Activated gamma-delta T cell treated with anti-CD3 and anti-CD28 coated beads, Interleukin-2, amount 50 U/mL, for 16 hours (primary cell): Measurements from ENCODE around the gene CDK16.
A peak's percentile ranks its signal among the peaks of the same experiment; 100 is the strongest.

Source experiments
- DNase-seq: peaks from one replicate; pipeline ENCODE4 v3.0.0-alpha.2; 2020; ENCODE audit warnings: low read depth

The CDK16 gene

DNA sequence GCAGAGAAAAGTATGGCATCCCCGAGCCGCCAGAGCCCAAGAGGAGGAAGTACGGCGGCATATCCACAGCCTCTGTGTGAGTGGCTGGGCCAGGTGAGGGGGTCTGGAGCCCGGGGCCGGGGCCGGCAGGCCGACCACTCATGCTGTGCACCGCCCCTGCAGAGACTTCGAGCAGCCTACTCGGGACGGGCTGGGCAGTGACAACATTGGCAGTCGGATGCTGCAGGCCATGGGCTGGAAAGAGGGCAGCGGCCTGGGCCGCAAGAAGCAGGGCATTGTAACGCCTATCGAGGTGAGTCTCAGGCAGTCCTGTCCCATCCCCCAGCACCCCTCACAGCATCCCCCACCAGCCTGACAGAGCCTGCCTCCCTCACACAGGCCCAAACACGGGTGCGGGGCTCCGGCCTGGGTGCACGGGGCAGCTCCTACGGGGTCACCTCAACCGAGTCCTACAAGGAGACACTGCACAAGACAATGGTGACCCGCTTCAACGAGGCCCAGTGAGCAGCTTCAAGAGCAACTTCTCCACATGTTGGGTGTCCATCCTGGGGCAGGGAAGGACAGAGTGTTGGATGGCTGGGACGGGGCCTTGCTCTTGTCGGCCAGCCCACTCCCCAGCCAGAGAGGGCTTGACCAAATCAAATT, 32.3 kb upstream of the CDK16 start:
- DNase-seq = no peak

DNA sequence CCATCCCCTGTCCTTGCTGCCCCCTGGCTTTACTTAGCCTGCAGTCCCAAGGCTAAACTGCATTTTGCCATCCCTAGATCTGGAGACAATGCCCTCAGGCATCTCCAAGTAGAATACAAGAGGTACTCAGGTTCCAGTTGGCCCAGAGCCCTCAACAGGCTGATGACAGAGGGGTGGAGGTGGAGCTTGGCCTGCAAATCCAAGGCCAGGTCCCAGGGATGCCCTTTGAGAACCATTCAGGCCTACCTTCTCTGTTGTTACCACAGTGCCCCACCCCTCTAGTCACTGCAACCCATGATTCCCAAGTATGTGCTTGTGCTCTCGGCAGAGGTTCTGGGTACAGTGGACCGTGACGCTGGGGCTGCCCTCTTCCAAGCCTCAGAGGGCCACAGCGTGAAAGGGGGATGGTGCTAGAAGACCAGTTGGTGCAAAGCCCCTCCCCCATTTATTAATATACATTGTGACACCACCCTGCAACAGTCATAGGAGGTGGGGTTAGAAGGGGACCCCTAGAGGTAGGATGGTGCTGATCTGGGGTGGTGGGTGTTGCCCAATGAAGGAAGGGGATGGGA, 31.3 kb upstream of the CDK16 start:
- DNase-seq = no peak

DNA sequence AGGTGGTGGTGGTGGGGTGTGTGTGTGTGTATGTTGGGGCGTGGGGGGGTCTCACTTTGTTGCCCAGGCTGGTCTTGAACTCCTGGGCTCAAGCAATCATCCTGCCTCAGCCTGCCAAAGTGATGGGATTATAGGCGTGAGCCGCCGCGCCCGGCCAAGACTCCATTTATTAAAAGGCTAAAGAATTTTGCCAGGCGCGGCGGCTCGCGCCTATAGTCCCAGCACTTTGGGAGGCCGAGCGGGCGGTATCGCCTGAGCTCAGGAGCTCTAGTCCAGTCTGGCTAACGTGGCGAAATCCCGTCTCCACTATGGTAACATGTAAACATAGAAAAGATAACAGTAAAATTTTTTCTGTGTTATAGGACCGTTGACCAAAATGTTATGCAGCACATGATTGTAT, 28.6 kb upstream of the CDK16 start:
- no peak for DNase-seq

DNA sequence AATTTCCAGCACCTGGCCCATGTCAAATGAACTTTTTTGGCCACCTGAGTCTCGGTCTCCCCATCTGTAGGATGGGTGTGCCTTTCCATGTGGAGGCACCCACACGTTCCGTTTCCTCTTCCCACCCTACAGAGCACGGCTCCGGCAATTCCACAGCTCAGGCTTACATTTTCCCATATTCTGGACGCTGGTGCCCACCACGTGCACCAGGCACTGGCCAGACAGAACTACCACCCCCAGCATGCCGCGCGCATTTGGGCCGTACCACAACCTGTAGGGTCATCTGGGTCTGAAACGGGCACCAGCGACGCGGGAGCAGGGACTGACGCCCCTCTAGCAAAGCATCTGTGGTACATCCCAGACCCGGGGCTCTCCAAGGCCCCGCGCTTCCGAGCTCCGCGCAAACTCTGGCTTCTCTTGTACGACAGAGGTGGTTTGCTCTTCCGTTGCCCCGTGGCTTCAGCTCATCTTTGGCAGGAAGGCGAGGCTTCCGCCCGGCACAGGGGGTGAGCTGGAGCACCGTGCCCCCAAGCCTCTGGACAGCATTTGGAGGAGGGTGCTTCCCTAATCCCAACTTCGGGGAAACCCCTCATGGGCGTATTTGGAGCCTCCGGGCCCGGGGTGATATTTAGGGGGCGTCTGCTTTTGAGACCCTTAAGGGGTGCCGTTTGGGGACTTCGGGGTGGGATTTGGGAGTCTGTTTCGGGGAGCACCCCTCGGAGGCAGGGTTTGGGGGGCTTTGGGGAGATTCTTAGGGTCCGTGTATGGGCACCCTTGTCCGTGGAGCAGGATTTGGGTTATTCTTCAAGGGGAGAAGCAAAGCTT, 27.8 kb upstream of the CDK16 start:
- peak; percentile 77 for DNase-seq

DNA sequence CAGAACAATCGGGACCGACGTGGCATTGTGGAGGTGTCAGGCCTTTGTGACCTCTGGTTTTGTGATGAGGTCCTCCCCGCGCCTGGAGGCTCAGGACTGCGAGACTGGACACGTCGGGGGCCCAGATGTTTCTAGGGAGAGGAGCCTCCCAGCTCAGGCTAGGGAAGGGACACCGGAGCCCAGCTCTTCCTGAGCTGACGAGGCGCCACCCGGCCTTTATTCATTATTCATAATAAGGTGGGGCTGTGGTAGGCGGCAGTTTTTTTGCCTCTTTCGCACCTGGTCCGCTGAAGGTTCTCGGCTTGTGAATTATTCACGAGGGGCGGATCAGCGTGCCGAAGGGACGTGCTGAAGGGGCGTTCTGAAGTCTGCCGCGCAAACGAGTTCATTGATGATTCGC, 27.1 kb upstream of the CDK16 start:
- peak; percentile 32 for DNase-seq

GRCh38 chrX:47191806-47192401, 26.6 kb upstream of the CDK16 start:
- DNase-seq = no peak

- peak; percentile 97 for DNase-seq
These were observed 24.8 kb upstream of the CDK16 start, which contains the start of gene UBA1 for GRCh38 chrX:47193475-47194193. Gene UBA1, plus strand, starts transcription at chrX:47193829. Its CDS starts 4,974 bp downstream, at chrX:47198803.

DNA sequence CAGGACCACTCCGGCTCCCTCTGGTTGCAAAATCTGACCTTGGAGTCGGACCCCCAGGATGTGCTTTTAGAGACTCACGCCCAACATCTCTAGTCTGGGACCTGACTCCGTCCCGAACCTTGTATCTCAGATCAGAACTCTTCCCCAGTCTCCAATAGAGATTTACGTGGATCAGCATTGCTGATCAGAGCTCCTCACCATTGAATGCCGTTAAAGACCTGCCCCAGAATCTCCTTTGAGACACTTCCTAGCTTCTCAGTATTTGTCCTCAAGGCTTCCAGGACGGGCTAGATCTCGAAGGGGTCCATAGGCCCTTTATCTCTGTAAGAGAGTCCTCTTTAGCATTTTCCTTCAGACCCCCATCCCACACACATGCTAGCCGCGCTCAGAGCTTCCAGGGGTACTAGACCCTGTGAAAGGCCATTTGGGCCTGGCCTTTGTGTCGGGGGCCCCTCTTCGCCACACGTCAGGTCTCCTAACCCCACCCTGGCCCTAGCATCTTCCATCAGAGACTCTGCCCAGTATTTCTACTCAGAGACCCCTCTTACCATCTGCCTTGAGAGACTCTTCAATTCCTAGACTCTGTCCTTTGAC, 24.2 kb upstream of the CDK16 start:
- no peak for DNase-seq

DNA sequence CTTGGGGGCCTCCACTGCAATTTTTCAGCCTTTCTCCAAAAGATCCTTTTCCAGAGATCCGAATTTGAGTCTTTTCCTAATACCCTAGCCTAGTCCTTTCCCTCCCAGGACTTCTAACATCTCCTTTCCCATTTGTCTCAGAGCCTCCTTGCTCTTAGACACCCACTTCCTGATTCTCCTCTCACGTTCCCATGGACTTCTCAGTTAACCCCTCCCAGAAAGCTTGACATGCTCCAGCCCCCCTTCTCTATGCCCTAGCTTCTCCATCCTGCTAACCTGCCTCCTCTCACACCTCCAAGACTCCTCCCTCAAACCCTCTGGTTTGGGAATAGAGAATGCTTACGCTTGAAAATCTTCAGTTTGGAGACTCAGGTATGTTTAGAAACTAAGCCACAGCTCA, 22.4 kb upstream of the CDK16 start:
- no peak for DNase-seq

DNA sequence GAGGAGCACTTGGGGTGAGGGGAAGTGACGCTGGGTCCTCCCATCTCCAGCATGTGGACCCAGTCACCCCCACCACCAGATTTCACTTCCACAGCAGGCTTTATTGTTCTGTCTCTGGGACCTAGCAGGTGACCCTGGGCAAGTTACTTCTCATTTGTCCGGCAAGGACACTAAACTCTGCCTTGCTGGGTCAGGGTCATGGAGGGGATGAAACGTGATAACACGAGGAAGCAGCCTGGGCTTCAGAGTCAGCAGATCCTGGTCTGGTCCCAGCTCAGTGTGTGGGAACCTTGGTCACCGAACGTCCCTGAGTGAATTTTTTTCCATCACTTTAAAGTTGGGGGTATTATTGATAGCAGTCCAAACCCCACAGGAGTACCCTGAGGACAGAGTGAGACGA, 21.0 kb upstream of the CDK16 start:
- no peak for DNase-seq

DNA sequence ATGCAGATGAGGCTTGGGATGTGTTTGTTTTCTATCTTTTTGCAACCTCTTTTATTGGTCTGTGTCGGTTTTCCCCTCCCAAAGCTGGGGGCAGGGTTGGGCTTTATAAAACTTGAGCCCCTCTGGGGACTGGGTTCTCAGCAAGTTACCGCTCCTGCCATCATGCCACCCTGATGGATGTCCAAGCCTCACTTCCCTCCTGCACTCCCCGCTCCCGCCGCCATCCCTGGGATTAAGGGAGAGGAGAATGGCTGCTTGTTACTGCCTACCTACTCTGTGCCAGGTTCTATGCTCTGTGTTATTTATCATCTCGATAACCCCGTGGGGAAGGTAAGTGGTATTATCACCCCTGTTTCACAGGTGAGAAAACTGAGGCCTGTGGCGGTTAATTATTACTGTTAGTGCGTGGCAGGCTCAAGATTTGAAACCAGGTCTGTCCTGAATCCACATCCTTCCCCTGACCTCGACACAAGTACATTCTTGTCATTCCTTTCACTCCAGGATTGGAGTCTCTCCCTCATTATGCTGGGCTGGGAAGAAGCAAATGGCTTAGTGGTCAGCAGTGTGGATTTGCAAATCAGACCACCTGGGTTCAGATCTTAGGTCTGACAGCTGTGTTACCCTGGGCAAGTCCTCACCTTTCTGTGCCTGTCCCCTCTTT, 20.3 kb upstream of the CDK16 start:
- DNase-seq = no peak

DNA sequence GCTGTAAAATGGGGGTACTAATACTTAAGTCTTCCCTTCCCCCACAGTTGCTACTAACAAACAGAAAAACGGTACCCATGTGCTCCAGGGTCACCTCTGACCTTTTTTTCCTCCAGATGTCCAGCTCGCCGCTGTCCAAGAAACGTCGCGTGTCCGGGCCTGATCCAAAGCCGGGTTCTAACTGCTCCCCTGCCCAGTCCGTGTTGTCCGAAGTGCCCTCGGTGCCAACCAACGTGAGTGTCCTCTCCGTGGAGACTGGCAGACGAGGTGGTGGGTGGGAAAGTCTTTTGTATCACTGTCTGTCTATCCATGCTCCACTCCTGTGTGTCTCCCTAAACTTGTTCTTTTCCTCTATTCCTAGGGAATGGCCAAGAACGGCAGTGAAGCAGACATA, 19.8 kb upstream of the CDK16 start:
- no peak for DNase-seq

DNA sequence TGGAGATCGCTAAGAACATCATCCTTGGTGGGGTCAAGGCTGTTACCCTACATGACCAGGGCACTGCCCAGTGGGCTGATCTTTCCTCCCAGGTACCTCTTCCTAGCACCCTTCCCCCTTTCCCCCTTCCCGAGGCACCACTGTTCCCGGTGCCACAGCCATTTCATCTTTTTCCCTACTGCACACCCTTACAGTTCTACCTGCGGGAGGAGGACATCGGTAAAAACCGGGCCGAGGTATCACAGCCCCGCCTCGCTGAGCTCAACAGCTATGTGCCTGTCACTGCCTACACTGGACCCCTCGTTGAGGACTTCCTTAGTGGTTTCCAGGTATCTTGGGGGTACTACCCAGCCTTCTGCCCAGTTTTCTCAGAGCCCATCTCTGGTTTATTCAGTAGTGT, 19.2 kb upstream of the CDK16 start:
- DNase-seq = no peak

DNA sequence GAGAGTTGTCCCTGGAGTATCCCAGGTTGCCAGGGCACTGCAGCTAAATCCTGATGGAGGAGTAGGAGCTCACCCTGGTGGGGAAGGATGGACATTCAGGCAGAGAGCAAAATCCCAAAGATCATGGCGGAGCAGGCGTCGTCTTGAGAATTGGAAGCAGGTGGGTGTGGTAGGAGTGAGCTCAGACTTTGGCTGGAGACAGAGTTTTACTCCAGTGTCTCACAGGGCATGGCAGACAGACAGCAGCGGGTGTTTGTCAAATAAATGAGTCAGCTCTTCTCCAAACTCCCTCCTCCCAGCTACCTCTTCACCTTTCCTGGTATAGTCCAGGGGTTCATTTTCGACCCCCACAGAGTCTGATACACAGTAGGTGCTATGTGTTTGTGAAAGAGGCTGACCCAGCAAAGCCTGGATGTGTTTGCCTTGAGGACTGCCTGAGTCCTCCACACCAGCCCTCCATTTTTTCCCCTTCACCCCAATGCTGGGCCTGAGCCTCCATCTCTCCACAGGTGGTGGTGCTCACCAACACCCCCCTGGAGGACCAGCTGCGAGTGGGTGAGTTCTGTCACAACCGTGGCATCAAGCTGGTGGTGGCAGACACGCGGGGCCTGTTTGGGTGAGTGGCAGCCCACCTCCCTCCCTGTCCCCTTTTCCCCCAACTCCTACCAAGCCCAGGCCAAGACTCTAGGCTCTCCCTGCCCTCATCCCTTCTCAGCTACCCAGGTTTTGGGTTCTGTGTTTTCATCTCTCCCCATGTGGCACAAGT, 17.9 kb upstream of the CDK16 start:
- no peak for DNase-seq

DNA sequence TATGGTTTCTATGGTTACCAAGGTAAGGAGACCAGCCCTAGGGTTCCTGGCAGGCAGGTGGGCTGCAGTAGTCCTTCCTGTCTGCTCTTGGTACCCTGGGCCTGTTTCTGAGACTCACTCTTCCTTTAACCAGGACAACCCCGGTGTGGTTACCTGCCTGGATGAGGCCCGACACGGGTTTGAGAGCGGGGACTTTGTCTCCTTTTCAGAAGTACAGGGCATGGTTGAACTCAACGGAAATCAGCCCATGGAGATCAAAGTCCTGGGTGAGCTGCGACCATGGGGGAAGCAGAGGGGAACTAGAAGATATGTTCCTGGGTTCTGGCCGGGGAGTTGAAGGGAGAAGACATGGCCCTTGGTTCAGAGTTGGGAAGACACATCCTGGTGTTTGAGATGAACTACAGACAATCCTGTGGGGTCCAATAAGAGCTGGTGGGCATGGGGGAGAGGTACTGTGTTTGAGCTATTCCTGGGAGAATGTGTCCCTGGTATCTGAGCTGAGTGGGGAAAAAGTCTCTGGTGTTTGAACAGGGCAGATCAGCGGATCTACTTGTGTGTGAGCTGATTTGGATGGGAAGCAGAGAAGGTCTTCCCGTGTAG, 17.0 kb upstream of the CDK16 start:
- no peak for DNase-seq

GRCh38 chrX:47202316-47202715, 16.2 kb upstream of the CDK16 start:
- no peak for DNase-seq

DNA sequence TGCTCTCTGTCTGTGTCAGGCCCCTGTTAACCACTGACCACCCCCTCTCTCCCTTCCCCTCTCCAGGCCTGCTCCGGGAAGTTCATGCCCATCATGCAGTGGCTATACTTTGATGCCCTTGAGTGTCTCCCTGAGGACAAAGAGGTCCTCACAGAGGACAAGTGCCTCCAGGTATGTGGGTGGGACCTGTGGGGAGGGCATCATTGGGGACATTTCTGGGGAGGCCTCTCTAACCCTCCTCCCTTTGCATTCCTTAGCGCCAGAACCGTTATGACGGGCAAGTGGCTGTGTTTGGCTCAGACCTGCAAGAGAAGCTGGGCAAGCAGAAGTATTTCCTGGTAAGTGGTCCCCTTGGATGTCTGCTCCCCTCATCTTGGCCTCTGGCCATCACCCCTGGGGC, 15.6 kb upstream of the CDK16 start:
- DNase-seq = no peak

- no peak for DNase-seq
These were observed 13.5 kb upstream of the CDK16 start for GRCh38 chrX:47204970-47205369.

DNA sequence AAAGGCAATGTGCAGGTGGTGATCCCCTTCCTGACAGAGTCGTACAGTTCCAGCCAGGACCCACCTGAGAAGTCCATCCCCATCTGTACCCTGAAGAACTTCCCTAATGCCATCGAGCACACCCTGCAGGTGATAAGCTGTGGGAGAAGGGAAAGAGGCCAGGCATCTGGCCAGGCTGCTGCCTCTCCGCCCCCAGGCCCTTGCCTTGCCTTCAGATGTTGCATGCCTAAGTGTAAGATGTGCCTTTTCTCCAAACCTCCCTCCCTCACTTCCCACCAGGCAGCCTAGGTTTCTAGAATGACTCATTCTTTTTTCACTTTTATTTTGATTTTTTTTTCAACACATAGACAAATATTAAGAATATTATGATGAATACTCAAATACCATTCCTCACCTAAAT, 12.2 kb upstream of the CDK16 start:
- DNase-seq = no peak

GRCh38 chrX:47208108-47208507, 10.4 kb upstream of the CDK16 start:
- no peak for DNase-seq
